NOMO-1 (cell line): ENCODE results near the gene ELANE.
A peak's percentile ranks its signal among the peaks of the same experiment; 100 is the strongest.
"Not testable (repeated sequence)": the region's sequence is repeated elsewhere in the genome, so short reads cannot be mapped to it uniquely, and the experiment has no call there.

Experiments used
- DNase-seq, 2 experiments: peaks; one replicate each; lab custom pipeline; 2025; ENCODE audit not compliant: unreplicated experiment in 2 of 2; lab: John Stamatoyannopoulos, UW

Gene ELANE

GRCh38 chr19:813219-814151, 38.6 kb upstream of the ELANE start:
- DNase-seq: no peak

GRCh38 chr19:814152-815078, 37.7 kb upstream of the ELANE start:
- DNase-seq: no peak

- DNase-seq: no peak
Observed at GRCh38 chr19:815079-815774, 36.9 kb upstream of the ELANE start.

GRCh38 chr19:815775-816499, 36.2 kb upstream of the ELANE start:
- DNase-seq: no peak

- DNase-seq: no peak
Observed at GRCh38 chr19:816500-816857, 35.6 kb upstream of the ELANE start.

GRCh38 chr19:820212-820611, 31.9 kb upstream of the ELANE start:
- DNase-seq: not testable (repeated sequence)

GRCh38 chr19:821231-821824, 30.8 kb upstream of the ELANE start:
- no peak for DNase-seq

- DNase-seq: peak in 1 of 2 experiments; percentile 35
Observed at GRCh38 chr19:821825-822503, 30.1 kb upstream of the ELANE start, which contains the start of gene PLPPR3. TSS of gene PLPPR3 (minus strand) at chr19:821955. CDS start at chr19:821559, 396 bp downstream.

- peak in 1 of 2 experiments; percentile 55 for DNase-seq
Observed at GRCh38 chr19:823565-824121, 28.5 kb upstream of the ELANE start.

GRCh38 chr19:824885-825284, 27.2 kb upstream of the ELANE start:
- DNase-seq: peak; percentile 67 to 71

- no peak for DNase-seq
Observed at GRCh38 chr19:825897-826644, 26.0 kb upstream of the ELANE start.

- no peak for DNase-seq
Observed at GRCh38 chr19:827314-827709, 24.8 kb upstream of the ELANE start.

- DNase-seq: peak; percentile 80 to 85
Observed at GRCh38 chr19:827710-828321, 24.3 kb upstream of the ELANE start, which contains the start of gene AZU1. TSS of gene AZU1 (plus strand) at chr19:827837. CDS start at chr19:827847, 10 bp downstream.

- DNase-seq: no peak
Observed at GRCh38 chr19:829129-829758, 22.9 kb upstream of the ELANE start.

GRCh38 chr19:831407-832369, 20.4 kb upstream of the ELANE start:
- DNase-seq: no peak

GRCh38 chr19:834216-834615, 17.9 kb upstream of the ELANE start:
- DNase-seq: no peak
